ENCODE results near the gene BAD.
"Not testable (repeated sequence)": the region's sequence is repeated elsewhere in the genome, so short reads cannot be mapped to it uniquely, and the experiment has no call there.

BAD gene

GRCh38 chr11:64284048-64284961 lies at the start of gene BAD:
Gene BAD (minus strand): TSS chr11:64284665. CDS start chr11:64284368, 297 bp downstream.
- peak; percentile 98 for DNase-seq (ENCODE audit: low spot score)

GRCh38 chr11:64333556-64333955 lies 49.1 kb upstream of the BAD start:
- no peak for DNase-seq (ENCODE audit: low spot score)

GRCh38 chr11:64331569-64332371 lies 47.3 kb upstream of the BAD start:
- DNase-seq (ENCODE audit: low spot score), result peak; percentile 71

- no peak for DNase-seq (ENCODE audit: low spot score)
Observed at GRCh38 chr11:64330888-64331287, 46.4 kb upstream of the BAD start.

GRCh38 chr11:64327993-64328392 lies 43.5 kb upstream of the BAD start:
- DNase-seq (ENCODE audit: low spot score), result no peak

GRCh38 chr11:64327375-64327774 lies 42.9 kb upstream of the BAD start:
- no peak for DNase-seq (ENCODE audit: low spot score)

- no peak for DNase-seq (ENCODE audit: low spot score)
Observed at GRCh38 chr11:64324692-64325469, 40.4 kb upstream of the BAD start.

GRCh38 chr11:64323984-64324383 lies 39.5 kb upstream of the BAD start:
- DNase-seq (ENCODE audit: low spot score), result not testable (repeated sequence)

GRCh38 chr11:64323373-64323772 lies 38.9 kb upstream of the BAD start:
- no peak for DNase-seq (ENCODE audit: low spot score)

- no peak for DNase-seq (ENCODE audit: low spot score)
Observed at GRCh38 chr11:64322925-64323260, 38.4 kb upstream of the BAD start.

GRCh38 chr11:64321533-64321932 lies 37.1 kb upstream of the BAD start:
- no peak for DNase-seq (ENCODE audit: low spot score)

- DNase-seq (ENCODE audit: low spot score), result no peak
Observed at GRCh38 chr11:64321026-64321425, 36.6 kb upstream of the BAD start.

GRCh38 chr11:64320556-64320955 lies 36.1 kb upstream of the BAD start:
- no peak for DNase-seq (ENCODE audit: low spot score)

GRCh38 chr11:64318766-64319761 lies 34.6 kb upstream of the BAD start:
- no peak for DNase-seq (ENCODE audit: low spot score)

GRCh38 chr11:64317961-64318765 lies 33.7 kb upstream of the BAD start, which contains the start of gene PRDX5:
Gene PRDX5 (plus strand): TSS chr11:64318121. CDS start chr11:64318216, 95 bp downstream.
- peak; percentile 95 for DNase-seq (ENCODE audit: low spot score)

GRCh38 chr11:64317325-64317960 lies 33.0 kb upstream of the BAD start, which contains the start of gene TRMT112:
Gene TRMT112 (minus strand): TSS chr11:64317559. CDS start chr11:64317526, 33 bp downstream.
- peak; percentile 87 for DNase-seq (ENCODE audit: low spot score)

GRCh38 chr11:64316672-64317324 lies 32.3 kb upstream of the BAD start:
- no peak for DNase-seq (ENCODE audit: low spot score)

- DNase-seq (ENCODE audit: low spot score), result not testable (repeated sequence)
Observed at GRCh38 chr11:64315667-64316526, 31.4 kb upstream of the BAD start.

Data from germinal center (tissue), 1 donor.